GM19468 (cell line): ENCODE data around the gene AQR.
"Not testable (repeated sequence)": the region's sequence is repeated elsewhere in the genome, so short reads cannot be mapped to it uniquely, and the experiment has no call there.

Source experiments
- ATAC-seq: cut with Tn5 transposase; IDR thresholded peaks from one replicate; pipeline ENCODE4 v1.9.1; 2021; ENCODE audit warnings: mild to moderate bottlenecking, moderate library complexity, moderate number of reproducible peaks; ENCODE audit not compliant: unreplicated experiment; ENCODE audit errors: extremely low read depth

The AQR gene

GRCh38 chr15:34964277-34964676, 5.3 kb downstream of the AQR start:
- ATAC-seq: no peak

- ATAC-seq: no peak
These were observed 15.7 kb downstream of the AQR start for GRCh38 chr15:34953851-34954250.

- no peak for ATAC-seq
These were observed 17.1 kb downstream of the AQR start for GRCh38 chr15:34952481-34952880.

- no peak for ATAC-seq
These were observed 17.5 kb downstream of the AQR start for GRCh38 chr15:34951993-34952392.

GRCh38 chr15:34944936-34945335, 24.6 kb downstream of the AQR start:
- ATAC-seq: no peak

GRCh38 chr15:34943711-34944110, 25.8 kb downstream of the AQR start:
- ATAC-seq: no peak

GRCh38 chr15:34943264-34943663, 26.3 kb downstream of the AQR start:
- not testable (repeated sequence) for ATAC-seq

GRCh38 chr15:34942363-34942762, 27.2 kb downstream of the AQR start:
- no peak for ATAC-seq

GRCh38 chr15:34941831-34942230, 27.7 kb downstream of the AQR start:
- no peak for ATAC-seq

GRCh38 chr15:34941185-34941698, 28.3 kb downstream of the AQR start:
- no peak for ATAC-seq

- ATAC-seq: no peak
These were observed 36.0 kb downstream of the AQR start for GRCh38 chr15:34933432-34933975.

GRCh38 chr15:34928349-34928748, 41.2 kb downstream of the AQR start:
- not testable (repeated sequence) for ATAC-seq

- ATAC-seq: no peak
These were observed 41.8 kb downstream of the AQR start for GRCh38 chr15:34927726-34928125.

- no peak for ATAC-seq
These were observed 55.2 kb downstream of the AQR start for GRCh38 chr15:34914317-34914716.

GRCh38 chr15:34905047-34905446, 64.5 kb downstream of the AQR start:
- no peak for ATAC-seq

- ATAC-seq: no peak
These were observed 65.0 kb downstream of the AQR start for GRCh38 chr15:34904527-34904926.

GRCh38 chr15:34900748-34901147, 68.8 kb downstream of the AQR start:
- no peak for ATAC-seq

- no peak for ATAC-seq
These were observed 73.4 kb downstream of the AQR start for GRCh38 chr15:34896183-34896582.

GRCh38 chr15:34893967-34894366, 75.6 kb downstream of the AQR start:
- ATAC-seq: no peak

GRCh38 chr15:34892963-34893591, 76.5 kb downstream of the AQR start:
- ATAC-seq: no peak

GRCh38 chr15:34890424-34890823, 79.1 kb downstream of the AQR start:
- no peak for ATAC-seq

GRCh38 chr15:34889476-34889875, 80.1 kb downstream of the AQR start:
- no peak for ATAC-seq
